Stimulated activated CD8-positive, alpha-beta memory T cell treated with anti-CD3 and anti-CD28 coated beads, Interleukin-2, amount 100 ng/mL, for 1 hour (primary cell): ENCODE results near the gene PCBD2.

Source experiments
- DNase-seq, 2 donors: peaks; one replicate each; pipeline ENCODE4 v3.0.0-alpha.2; 2020; ENCODE audit warnings: low read depth in 2 of 2

Gene PCBD2

GRCh38 chr5:135007749-135008363 lies 102.9 kb downstream of the PCBD2 start:
- no peak for DNase-seq

GRCh38 chr5:135008556-135008955 lies 103.6 kb downstream of the PCBD2 start:
- DNase-seq, result no peak

- DNase-seq, result no peak
Measured at GRCh38 chr5:135008981-135009735, 104.2 kb downstream of the PCBD2 start.

- DNase-seq, result no peak
Measured at GRCh38 chr5:135009736-135010501, 105.0 kb downstream of the PCBD2 start.

- DNase-seq, result no peak
Measured at GRCh38 chr5:135010502-135011354, 105.8 kb downstream of the PCBD2 start.

GRCh38 chr5:135011355-135012032 lies 106.6 kb downstream of the PCBD2 start:
- DNase-seq, result no peak

- DNase-seq, result no peak
Measured at GRCh38 chr5:135012033-135012588, 107.2 kb downstream of the PCBD2 start.
